NCI-H748 treated with DMSO at 0.1 percent for 48 hours (cell line): ENCODE results near the gene SEZ6L.

Source experiments
- DNase-seq: peaks from one replicate; lab custom pipeline; 2025; lab: John Stamatoyannopoulos, UW

Gene SEZ6L

DNA sequence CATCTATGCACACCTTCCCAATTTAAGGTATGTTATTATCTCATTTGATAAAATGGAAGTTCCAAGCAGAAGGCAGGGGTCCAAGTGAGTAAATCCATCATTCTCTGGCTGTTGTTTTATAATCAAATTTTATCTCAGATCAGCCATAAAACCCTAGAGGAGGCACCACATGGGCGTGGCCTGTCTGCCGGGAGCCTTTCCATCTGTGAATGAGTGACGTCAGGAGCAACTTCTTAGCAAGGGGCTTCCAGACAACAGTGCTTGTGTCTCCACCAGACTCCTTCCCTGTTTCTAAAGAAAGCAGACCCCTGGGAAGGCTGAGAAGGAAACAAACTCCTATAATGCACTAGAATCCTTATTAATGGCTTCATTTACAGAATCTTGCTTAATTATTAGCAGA lies 13.5 kb downstream of the SEZ6L start:
- no peak for DNase-seq

DNA sequence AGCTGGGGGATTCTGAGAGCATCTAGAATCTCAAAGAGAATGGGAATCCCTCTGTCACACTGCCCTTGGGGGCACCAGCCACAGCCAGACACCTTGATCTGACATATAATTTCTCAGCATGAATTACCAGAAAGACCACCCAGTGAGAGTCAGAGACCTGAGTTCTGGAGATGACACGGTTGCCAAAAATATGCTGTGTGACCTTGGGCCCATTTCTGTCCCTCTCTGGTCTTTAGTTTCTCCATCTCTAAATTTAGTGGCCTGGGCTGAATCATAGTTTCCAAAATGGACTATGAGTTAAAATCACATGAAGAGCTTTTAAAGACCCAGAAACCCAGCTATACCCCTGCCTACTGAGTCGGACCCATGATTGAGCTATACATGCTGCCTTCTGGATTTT lies 15.9 kb downstream of the SEZ6L start:
- no peak for DNase-seq

DNA sequence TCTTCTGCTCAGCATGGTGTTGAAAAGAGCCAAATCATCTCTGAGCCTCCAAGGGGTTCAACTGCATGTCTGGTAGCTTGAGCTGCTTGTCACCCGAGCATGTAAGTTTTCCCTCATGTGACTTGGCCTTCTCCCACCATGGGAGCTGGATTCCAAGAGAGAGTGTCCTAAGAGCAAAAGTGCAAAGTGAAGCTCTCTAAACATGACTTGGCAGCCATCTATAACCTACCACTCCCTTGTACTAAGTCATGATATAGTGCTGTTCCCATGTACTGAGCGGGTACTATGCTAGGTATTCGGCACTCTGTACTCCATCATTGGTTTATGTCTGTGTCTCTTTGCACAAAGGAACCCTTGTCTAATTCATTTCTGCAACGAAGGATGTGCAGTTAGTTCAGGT lies 19.1 kb downstream of the SEZ6L start:
- DNase-seq = no peak

DNA sequence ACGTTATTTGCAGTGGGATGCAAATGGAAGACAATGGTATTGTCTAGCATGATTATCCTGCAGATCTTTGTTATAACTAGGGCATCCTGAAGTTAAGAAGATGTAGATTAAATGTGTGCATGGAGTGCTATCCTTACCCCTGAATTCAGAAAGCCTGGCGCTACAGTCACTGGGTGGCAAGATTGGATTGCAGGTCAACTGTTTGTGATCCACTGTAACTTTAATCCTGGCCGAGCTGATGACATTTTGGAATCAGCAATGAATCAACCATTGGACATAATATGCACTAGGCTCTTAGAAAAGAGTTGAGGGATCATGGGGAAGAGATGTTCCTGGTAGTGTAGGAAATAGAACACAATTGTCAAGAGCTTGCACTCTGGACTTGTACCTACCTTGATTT lies 25.1 kb downstream of the SEZ6L start:
- no peak for DNase-seq

DNA sequence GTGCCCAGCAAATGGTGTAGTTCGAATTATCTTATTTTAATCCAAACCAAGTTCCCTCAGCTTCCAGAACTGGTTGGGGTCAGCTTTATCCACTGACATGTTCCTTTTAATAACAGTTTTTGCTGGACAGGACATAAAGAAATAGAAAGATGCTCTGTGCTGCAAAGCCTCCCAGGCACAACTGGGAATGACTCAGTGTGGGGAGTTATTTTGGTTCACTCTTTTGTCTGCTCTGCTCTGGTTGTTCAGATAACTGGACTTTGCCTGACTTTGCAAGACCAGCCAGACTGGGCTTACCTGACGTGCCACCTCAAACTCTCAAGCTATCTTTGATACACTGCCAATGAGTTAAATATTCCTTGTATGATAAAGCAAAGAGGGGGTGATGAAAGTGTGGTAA lies 25.6 kb downstream of the SEZ6L start:
- no peak for DNase-seq

DNA sequence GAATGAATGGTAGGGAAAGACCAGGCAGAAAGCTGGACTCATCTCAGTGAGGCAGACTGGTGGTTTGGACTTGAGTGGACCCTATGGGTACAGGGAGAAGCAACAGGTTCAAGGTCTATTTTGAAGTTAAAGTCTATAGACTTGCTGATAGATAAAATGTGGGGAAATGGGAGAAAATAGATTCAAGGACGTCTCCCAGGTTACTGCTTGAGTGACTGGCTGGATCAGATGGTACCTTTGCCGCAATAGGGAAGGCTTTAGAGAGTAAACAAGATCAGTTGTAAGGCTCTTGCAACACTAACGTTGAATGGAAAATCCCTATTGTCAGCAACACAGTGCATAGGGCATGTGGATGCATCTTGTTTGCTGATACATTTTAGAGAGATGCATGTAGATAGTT lies 27.4 kb downstream of the SEZ6L start:
- no peak for DNase-seq

DNA sequence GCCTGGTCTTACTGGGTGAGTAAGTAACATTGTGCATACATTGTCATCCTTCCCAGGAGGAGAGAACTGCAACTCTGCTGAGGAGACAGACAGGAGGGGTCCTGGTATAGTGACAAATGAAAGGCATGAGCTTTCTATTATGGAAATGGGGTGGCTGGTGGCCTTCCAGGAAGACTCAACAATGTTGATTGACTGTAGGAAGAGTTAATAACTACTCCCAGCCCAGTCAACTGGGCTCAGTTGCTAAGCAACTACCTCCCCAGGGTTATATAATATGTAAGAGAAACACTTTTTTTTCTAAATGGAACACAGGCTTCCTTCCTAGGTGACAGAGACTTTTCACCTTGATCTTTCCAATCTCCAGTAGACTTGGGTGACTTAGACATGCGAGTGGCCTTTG lies 28.2 kb downstream of the SEZ6L start:
- DNase-seq = no peak

DNA sequence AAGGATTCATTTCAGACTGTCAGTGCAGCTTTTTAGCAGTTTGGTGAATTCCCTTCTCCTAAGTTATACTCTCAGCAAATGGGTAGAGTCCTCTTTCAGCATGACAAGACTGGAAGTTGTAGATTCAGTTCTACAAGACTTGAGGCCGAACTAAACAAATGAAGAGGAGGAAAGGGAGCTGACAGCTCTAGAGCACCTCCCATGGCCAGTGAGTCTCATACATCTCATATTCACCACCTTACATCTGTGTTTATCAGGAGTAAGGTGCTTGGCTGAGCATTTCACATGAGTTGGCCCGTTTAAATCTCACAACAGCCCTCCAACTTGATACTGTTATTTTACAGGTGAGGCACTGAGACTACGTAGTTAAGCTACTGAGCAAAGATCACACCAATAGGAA lies 30.4 kb downstream of the SEZ6L start:
- DNase-seq = no peak

DNA sequence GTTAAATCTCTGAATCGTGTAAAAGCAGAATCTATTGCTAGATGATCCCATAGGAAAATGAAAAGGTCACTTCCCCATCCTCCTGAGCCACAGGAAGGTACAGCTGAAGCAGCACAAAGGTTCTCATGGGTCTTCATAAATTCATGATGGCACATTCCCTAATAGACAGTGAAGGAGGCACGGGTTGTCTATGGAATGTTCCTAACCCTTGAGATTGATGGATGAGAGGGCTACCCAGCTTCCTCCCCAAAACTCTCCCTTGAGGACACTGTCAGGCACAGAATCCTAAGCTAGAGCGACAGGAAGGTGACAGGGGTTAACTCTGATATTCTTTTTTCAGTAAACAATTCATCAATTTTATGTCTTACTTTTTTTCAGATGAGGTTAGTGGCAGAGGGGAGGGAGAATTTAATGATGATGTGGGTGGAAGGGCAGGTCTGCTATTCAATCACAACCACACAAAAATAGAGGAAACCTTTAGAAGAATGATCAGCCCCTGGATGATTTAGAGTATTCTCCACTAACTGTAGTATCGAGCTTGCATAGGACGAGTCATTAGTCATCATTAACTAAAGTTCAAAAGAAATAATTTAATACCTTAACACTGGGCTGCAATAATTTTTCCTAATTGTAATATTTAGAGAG lies 33.1 kb downstream of the SEZ6L start:
- DNase-seq = no peak

DNA sequence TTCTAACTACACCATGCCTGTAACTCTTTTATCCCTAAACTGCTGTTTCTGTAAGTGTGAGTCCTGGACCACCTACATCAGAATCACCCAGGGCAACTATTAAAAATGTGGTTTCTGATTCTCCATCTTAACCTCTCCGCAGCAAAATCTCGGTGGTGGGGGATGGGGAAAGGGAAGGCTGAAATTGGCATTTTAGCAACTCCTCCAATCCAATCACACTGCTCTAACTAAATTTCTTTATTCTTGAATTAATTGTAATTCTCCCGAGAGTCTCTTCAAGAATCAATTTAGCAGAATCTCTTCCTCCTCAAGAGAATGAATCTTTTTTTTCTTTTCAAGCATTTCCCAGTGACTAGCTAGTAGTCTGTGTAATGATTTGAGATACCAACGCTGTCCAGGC lies 36.2 kb downstream of the SEZ6L start:
- no peak for DNase-seq

DNA sequence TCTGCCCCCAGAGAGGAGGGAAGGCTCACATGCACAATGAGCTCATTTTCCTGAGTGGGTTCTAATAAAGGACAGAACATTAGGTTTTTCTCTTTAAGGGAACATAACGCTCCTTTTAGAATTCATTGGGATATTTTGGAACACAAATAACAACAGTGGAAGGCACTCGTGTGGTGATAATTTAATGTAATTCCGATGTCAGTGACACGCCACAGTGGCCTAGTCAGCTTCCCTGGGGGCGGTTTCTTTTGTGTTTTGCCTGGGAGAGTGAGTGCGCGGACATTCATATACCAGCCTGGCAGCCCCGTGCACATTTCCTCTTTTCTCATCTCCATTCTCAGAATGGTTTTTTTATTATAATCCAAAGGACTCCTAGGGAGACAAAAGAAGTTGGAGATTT lies 41.1 kb downstream of the SEZ6L start:
- DNase-seq = no peak

DNA sequence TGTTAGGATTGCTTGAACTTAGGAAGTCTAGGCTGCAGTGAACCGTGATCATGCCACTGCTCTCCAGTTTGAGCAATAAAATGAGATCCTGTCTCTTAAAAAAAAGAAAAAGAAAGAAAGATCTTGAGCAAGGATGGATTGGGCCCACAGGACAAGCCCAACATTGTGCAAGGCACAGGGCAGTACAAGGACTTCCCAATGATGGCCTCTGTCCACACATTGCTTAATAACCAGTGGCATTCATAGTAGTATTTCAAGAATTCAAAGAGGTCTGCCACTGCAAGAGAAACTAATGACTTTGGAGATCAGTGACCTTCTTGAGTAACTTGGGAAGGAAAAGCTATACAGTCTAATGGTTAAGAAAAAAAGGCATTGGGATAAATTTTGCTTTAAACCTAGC lies 44.6 kb downstream of the SEZ6L start:
- no peak for DNase-seq

DNA sequence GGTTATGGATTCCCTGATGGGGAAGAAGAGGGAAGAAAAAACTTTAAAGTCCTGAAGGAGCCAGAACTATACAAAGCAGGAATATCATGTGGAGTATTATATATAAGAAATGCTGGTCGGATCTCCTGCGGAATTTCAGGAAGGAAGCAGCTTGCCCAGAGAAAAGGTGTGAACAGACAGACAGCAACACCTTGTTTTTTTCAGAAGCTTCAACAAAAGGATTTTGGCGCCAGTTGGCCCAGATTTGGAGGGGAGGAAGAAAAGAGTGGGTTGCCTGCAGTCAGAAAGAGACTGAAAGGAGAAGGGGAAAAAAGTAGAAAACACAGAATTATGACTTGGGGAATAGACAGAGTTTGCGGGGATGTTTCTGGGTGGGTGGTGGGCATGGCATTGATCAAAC lies 45.2 kb downstream of the SEZ6L start:
- DNase-seq = no peak

DNA sequence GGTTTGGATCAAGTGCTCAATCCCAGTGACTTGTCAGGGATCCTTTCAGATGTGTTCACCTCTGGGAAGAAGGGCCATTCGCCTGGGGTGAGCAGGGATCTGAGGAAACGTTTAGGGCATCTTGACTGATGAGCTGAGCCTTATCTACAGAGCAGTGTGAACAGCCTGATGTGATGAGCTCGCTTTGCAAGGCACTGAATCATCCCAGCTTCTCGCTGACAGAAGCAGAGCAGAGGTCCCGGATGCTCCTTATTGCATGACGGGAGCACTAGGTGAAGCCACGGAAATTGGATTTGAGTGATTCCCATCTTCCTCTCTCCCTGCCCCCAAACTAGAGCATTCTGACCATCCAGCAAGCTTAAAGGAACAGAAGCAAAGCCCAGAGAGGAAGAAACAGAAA lies 46.5 kb downstream of the SEZ6L start:
- no peak for DNase-seq

DNA sequence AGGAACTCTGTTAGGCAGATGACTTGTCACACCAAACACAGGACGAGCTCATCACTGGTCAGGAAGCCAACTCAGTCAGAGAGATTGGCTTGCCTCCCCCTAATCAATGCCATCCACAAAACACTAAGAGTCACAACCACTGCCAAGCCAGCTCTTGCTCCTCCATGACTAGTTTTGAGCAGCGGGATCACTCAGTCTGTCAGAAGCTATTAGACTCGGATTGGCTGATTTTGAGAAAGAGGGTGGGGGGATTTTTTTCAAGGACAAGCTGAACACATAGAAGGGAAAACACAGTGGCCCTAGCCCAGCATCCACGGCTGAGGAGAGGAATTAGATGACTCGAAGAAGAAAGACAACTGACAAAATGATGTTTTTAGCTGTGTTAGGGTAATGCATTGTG lies 55.9 kb downstream of the SEZ6L start:
- no peak for DNase-seq

DNA sequence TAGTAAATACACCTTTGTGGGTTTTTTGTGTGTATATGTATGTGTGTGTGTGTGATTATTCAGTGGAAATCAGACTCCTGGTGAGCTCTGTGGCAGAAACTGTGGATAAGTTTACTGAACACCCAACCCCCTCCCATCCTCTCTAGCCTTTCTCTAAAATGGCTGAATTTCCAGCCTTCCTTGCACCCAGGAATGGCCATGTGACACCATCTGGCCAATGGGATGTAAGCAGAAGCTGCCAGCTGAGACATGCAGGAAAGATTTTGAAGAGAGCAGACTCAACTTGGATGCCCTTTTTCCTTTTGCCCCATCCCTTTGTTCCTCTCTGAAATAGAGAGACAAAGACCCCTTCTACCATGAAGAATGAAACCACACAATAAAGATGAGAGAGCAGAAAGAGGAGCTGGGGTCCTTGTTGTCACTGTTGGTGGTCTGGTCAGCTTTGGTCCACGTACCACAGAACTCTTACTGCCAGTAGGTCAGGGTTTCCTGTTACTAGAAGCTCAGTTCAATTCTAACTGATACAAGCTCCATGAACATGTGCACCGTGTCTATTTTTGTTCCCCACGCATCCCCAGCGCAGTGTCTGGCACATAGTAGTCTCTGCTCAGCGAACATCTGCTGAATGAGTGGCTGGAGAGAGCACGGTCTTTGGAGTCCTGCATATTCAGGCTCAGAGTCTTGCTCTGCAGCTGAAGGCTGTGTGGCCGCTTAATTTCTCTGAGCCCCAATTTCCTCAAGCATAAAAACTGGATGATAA lies 57.5 kb downstream of the SEZ6L start:
- DNase-seq = no peak

DNA sequence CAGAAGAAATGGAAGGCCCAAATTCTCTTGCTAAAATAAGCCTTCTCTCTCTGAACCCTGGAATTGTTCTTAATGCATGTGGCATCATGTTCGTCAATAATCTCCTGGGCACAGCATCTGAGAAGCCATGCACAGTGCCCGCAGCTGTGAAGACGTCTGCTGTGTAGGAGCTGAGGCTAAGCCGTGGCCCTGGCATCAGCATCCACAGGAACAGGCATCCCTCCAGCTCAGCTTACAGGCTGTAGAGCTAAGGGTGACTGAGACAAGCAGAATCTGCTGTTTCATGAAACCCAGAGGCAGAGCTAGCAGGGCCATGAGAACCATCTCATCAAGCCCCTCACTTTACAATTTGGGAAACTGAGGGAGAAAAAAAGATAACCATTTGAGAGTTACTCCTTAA lies 60.6 kb downstream of the SEZ6L start:
- no peak for DNase-seq

DNA sequence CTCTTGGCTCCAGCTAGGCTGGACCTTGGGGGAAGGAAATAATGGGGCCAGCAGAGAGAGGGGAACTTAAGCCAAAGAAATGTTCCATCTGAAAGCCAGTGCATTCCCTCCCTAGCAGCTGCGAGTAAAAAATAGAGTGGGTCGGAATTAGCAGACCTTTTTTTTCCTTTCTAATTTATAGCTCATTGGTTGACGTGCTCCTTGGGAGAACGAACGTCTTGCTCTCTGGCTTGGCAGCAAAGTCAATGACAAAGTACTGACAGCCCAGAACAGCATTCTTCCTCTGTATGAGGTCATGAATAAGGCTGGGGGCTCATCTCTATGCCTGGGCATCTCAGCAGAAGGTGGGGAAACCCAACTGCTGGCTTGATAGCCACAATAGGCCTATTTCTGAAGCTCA lies 65.0 kb downstream of the SEZ6L start:
- DNase-seq = no peak

DNA sequence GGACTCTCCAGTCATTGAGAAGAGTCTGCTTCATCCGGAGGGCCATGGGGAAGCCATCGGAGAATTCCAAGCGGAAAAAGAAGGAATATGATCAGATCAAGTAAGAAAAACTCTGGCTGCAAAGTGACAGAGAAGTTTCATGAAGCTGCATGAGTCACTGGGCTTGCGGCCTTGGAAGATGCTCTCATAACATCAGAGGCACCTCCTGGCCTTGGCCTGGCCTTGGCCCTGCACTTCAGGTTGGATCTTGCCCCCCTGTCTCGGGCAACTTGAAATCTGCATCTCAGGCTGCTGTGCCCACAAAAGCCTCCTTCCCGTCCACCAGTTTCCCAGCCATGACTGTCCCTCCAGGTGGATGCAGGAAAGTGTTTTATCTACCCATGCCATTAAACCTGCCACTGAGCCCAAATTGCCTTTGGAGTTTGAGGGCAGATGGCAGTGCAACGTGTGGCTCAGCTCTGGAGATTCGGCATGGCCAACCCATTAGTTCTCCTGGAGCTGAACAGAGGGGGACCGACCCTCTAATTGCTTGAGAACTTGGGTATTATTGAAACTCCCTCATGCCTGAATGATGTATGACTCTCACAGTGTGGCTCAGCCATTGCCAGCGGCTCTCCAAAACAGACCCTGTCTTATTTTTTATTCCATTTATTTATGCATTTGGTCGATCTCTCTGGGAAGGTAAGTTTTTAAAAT lies 66.7 kb downstream of the SEZ6L start:
- no peak for DNase-seq

DNA sequence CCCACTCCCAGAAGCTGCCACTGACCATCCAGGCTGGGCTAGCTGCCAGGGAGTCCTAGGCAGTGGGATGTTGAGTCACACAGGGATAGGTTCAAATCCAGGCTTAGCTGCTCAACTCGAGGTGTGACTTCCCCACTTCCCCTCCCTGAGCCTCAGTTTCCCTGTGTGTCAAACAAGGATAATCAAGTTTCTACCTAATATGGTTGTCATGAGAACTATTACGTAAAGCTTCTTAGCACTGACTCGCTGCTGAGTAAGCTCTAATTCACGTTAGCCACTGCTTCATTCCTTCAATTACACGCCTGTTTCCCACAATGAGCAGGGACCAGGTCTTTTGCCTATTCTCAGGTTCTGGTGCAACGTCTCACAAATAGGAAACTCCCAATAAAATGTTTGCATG lies 67.7 kb downstream of the SEZ6L start:
- DNase-seq = no peak

DNA sequence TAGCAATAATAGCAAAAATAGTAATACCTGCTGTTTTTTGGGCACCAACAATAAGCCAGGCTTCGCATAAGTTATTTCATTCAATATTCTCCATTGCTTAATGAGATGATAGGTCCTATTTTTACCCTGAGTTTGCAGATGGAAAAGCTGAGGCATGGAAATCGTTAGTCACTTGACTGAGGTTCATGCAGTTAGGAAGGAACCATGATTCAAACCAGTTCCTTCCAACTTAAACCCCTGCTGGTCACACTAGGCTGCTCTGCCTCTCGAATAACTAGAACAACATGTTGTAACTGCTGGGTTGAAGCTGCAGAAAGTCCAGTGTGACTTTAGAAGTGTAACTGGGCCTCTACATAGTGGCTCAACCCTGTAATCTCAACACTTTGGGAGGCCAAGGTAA lies 69.3 kb downstream of the SEZ6L start:
- DNase-seq = no peak

DNA sequence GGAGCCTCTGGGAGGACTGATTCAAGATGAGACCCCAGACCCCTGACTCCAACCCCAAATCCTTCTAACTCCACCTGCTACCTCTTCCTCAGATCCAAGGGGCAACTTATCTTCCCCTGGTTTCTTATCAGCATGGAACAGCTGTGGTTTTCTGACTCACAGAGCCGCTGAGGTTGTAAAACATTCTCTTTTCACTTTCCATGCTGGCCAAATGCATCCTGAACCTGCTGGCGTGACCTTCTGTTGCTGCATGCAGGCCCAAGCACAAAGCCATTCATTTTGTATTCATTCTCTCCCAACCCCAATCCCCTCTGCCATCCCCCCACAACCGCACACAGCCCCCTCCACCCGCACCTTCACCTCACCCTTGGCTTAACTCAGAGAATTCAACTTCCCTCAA lies 70.3 kb downstream of the SEZ6L start:
- DNase-seq = no peak

DNA sequence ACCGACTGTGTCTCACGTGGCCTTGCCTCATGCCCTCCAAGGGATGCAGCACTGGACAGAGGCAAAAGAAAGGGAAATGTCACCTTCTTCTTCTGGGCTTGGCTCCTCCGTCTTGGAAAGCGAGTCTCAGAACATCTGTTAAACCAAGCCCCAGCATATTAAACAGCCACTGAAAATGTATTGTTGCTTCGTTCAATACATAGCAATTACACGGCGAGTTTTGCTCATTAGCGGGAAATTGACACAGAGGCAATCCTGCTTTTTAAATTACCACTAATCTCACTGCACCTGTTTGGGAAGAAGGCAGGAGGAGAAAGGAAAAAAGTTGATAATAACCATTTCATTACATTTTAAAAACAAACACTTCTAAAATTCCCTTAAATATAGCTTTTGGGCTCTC lies 72.1 kb downstream of the SEZ6L start:
- no peak for DNase-seq

DNA sequence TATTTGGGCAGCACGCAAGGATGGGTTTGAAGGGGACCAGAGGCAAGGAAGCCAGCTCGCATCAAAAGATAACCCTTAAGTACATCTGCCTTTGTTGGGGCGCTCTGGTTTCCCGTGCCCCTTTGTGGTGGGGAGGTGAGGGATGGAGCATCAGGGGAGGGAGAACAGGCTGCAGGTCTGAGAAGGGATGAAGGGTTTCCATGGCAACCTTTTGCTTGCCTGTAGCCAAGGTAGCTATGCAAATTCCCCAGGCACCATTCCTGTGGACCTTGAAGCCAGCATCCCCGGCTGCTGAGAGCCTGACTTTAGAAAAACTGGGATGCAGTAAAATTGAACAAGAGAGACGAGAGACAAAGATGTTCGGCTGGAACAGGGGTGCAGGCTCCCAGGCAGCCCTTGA lies 75.7 kb downstream of the SEZ6L start:
- DNase-seq = no peak
